ENCODE data around the gene RASSF5. TPM values are rescaled to one million over a fixed set of nuclear protein-coding genes. Genes with fewer than 3 reads are reported as not detected.

The RASSF5 gene
- total and polyA plus RNA-seq, 2 experiments from 2014 or later: 0.48 to 4.4 TPM

GRCh38 chr1:206547104-206547503, 39.8 kb downstream of the RASSF5 start (continued):
- TF ChIP-seq CTCF (conservative IDR thresholded peaks at IDR 0.05; ENCODE audit: low read depth in 2 of 2): no peak
- no peak for TF ChIP-seq JUNB (IDR thresholded peaks at IDR 0.05; ENCODE audit: unreplicated experiment)
- no peak for TF ChIP-seq REST (IDR thresholded peaks at IDR 0.05; ENCODE audit: unreplicated experiment)

- Histone ChIP-seq H2AFZ (no peak overlapping the region), H3K4me3 (no peak overlapping the region), H4K20me1 (replicated peaks; ENCODE audit: insufficient read depth) (no peaks in the 10 kb centered on the region; the same call in 1 of the 2 replicates), H3K4me1 (ENCODE audit: insufficient read depth) (no peaks in the 10 kb centered on the region), H3K27ac (ENCODE audit: low read depth) (no peak overlapping the region), H3K27me3 (ENCODE audit: insufficient read depth) (no peaks in the 10 kb centered on the region), H3F3A (replicated peaks; ENCODE audit: low read depth) (no peaks in the 10 kb centered on the region), H3K4me2 (no peak overlapping the region), H3K79me2 (replicated peaks; ENCODE audit: insufficient read depth) (no peaks in the 10 kb centered on the region), H3K9me2 (ENCODE audit: insufficient read depth) (no peaks in the 10 kb centered on the region), H3K36me3 (ENCODE audit: insufficient read depth) (no peaks in the 10 kb centered on the region)
- DNase-seq (ENCODE audit: low spot score) (no peak), ATAC-seq (no peak)
- H3K36me3 Mint-ChIP-seq (ENCODE audit: low read depth): no peaks in the 10 kb centered on the region
- H3K4me3 Mint-ChIP-seq: no peak overlapping the region
- peaks cover 4% of the 10 kb centered on the region; the same call in 2 of the 3 replicates for H3K4me1 Mint-ChIP-seq
- no peaks in the 10 kb centered on the region; the same call in 2 of the 3 replicates for H3K9me3 Mint-ChIP-seq
- H3K27me3 Mint-ChIP-seq (ENCODE audit: insufficient read depth, low read depth, poor library complexity): peaks cover 6% of the 10 kb centered on the region
- TF ChIP-seq ETS1 (IDR thresholded peaks at IDR 0.05) (no peak), JUNB (IDR thresholded peaks at IDR 0.05; ENCODE audit: unreplicated experiment) (no peak)
- no peak overlapping the region for H3K27ac Mint-ChIP-seq
These were observed 43.1 kb downstream of the RASSF5 start for GRCh38 chr1:206550446-206550845.

- no peak overlapping the region for H3K27ac ChIP-seq (ENCODE audit: low read depth)
- H3K4me1 ChIP-seq (ENCODE audit: insufficient read depth): peaks cover 3% of the 10 kb centered on the region; the same call in 1 of the 2 replicates
- no peaks in the 10 kb centered on the region for H3K36me3 Mint-ChIP-seq (ENCODE audit: low read depth)
- no peaks in the 10 kb centered on the region; the same call in 2 of the 3 replicates for H3K9me3 Mint-ChIP-seq
- H3K4me3 Mint-ChIP-seq: no peak overlapping the region
- no peaks in the 10 kb centered on the region for H3K79me2 ChIP-seq (replicated peaks; ENCODE audit: insufficient read depth)
- no peaks in the 10 kb centered on the region for H3K36me3 ChIP-seq (ENCODE audit: insufficient read depth)
- no peak overlapping the region for H2AFZ ChIP-seq
- H3K27ac Mint-ChIP-seq: no peak overlapping the region
- no peak for ATAC-seq
- DNase-seq (ENCODE audit: low spot score): no peak
- peaks cover 7% of the 10 kb centered on the region; the same call in 1 of the 2 replicates for H3K27me3 ChIP-seq (ENCODE audit: insufficient read depth)
- H3K4me1 Mint-ChIP-seq: peaks cover 13% of the 10 kb centered on the region
- H3K9me2 ChIP-seq (ENCODE audit: insufficient read depth): no peaks in the 10 kb centered on the region
- H3F3A ChIP-seq (replicated peaks; ENCODE audit: low read depth): 0 out of 2 replicates have a peak, but pooled peaks cover 2% of the 10 kb centered on the region
- H3K4me3 ChIP-seq: no peak overlapping the region
- H3K27me3 Mint-ChIP-seq (ENCODE audit: insufficient read depth, low read depth, poor library complexity): peaks cover 9% of the 10 kb centered on the region
- no peaks in the 10 kb centered on the region; the same call in 1 of the 2 replicates for H4K20me1 ChIP-seq (replicated peaks; ENCODE audit: insufficient read depth)
- H3K4me2 ChIP-seq: no peak overlapping the region
- TF ChIP-seq JUNB (IDR thresholded peaks at IDR 0.05; ENCODE audit: unreplicated experiment) (no peak), CTCF (conservative IDR thresholded peaks at IDR 0.05; ENCODE audit: low read depth in 2 of 2) (no peak), EZH2 (IDR thresholded peaks at IDR 0.05; ENCODE audit: low read depth, unreplicated experiment) (no peak), POLR2AphosphoS5 (IDR thresholded peaks at IDR 0.05; ENCODE audit: low read depth) (no peak)
These were observed 44.1 kb downstream of the RASSF5 start for GRCh38 chr1:206551296-206551985.
